ENCODE results near the gene ZNF777.
A peak's percentile ranks its signal among the peaks of the same experiment; 100 is the strongest.
"Not testable (repeated sequence)": the region's sequence is repeated elsewhere in the genome, so short reads cannot be mapped to it uniquely, and the experiment has no call there.

ZNF777 gene

GRCh38 chr7:149454750-149455149, 6.1 kb downstream of the ZNF777 start:
- no peak for DNase-seq (ENCODE audit: low read depth in 2 of 2)

- DNase-seq (ENCODE audit: low read depth in 2 of 2) = no peak
These were observed 6.9 kb downstream of the ZNF777 start for GRCh38 chr7:149454006-149454405.

GRCh38 chr7:149450821-149451220, 10.0 kb downstream of the ZNF777 start:
- DNase-seq (ENCODE audit: low read depth in 2 of 2) = no peak

- DNase-seq (ENCODE audit: low read depth in 2 of 2) = no peak
These were observed 11.0 kb downstream of the ZNF777 start for GRCh38 chr7:149449897-149450296.

- no peak for DNase-seq (ENCODE audit: low read depth in 2 of 2)
These were observed 11.9 kb downstream of the ZNF777 start for GRCh38 chr7:149448961-149449360.

GRCh38 chr7:149446026-149446425, 14.8 kb downstream of the ZNF777 start:
- DNase-seq (ENCODE audit: low read depth in 2 of 2) = not testable (repeated sequence)

GRCh38 chr7:149444287-149444686, 16.6 kb downstream of the ZNF777 start:
- DNase-seq (ENCODE audit: low read depth in 2 of 2) = no peak

GRCh38 chr7:149443523-149443922, 17.3 kb downstream of the ZNF777 start:
- DNase-seq (ENCODE audit: low read depth in 2 of 2) = no peak

- no peak for DNase-seq (ENCODE audit: low read depth in 2 of 2)
These were observed 17.9 kb downstream of the ZNF777 start for GRCh38 chr7:149442924-149443323.

- no peak for DNase-seq (ENCODE audit: low read depth in 2 of 2)
These were observed 20.6 kb downstream of the ZNF777 start for GRCh38 chr7:149440222-149440621.

GRCh38 chr7:149436358-149436757, 24.5 kb downstream of the ZNF777 start:
- no peak for DNase-seq (ENCODE audit: low read depth in 2 of 2)

GRCh38 chr7:149433124-149433523, 27.7 kb downstream of the ZNF777 start:
- DNase-seq (ENCODE audit: low read depth in 2 of 2) = no peak

- DNase-seq (ENCODE audit: low read depth in 2 of 2) = no peak
These were observed 28.7 kb downstream of the ZNF777 start for GRCh38 chr7:149432121-149432691.

GRCh38 chr7:149431486-149432120, 29.3 kb downstream of the ZNF777 start:
- DNase-seq (ENCODE audit: low read depth in 2 of 2) = no peak

- DNase-seq (ENCODE audit: low read depth in 2 of 2) = no peak
These were observed 30.7 kb downstream of the ZNF777 start for GRCh38 chr7:149430192-149430591.

GRCh38 chr7:149427893-149428292, 33.0 kb downstream of the ZNF777 start:
- no peak for DNase-seq (ENCODE audit: low read depth in 2 of 2)

- no peak for DNase-seq (ENCODE audit: low read depth in 2 of 2)
These were observed 33.7 kb downstream of the ZNF777 start for GRCh38 chr7:149427096-149427680.

GRCh38 chr7:149423449-149424110, 37.3 kb downstream of the ZNF777 start:
- DNase-seq (ENCODE audit: low read depth in 2 of 2) = no peak

- DNase-seq (ENCODE audit: low read depth in 2 of 2) = no peak
These were observed 38.0 kb downstream of the ZNF777 start for GRCh38 chr7:149422914-149423301.

GRCh38 chr7:149422162-149422913, 38.5 kb downstream of the ZNF777 start:
- DNase-seq (ENCODE audit: low read depth in 2 of 2) = peak; percentile 35 to 44

- DNase-seq (ENCODE audit: low read depth in 2 of 2) = no peak
These were observed 40.9 kb downstream of the ZNF777 start for GRCh38 chr7:149420006-149420405.

- DNase-seq (ENCODE audit: low read depth in 2 of 2) = no peak
These were observed 45.3 kb downstream of the ZNF777 start for GRCh38 chr7:149415391-149416071.
